GM21723 (cell line): ENCODE measurements around the gene ZFHX2.
A peak's percentile ranks its signal among the peaks of the same experiment; 100 is the strongest.
"Not testable (repeated sequence)": the region's sequence is repeated elsewhere in the genome, so short reads cannot be mapped to it uniquely, and the experiment has no call there.

Experiments used
- ATAC-seq: cut with Tn5 transposase; IDR thresholded peaks from one replicate; pipeline ENCODE4 v1.9.1; 2021; ENCODE audit warnings: mild to moderate bottlenecking, moderate library complexity; ENCODE audit not compliant: unreplicated experiment

The ZFHX2 gene

DNA sequence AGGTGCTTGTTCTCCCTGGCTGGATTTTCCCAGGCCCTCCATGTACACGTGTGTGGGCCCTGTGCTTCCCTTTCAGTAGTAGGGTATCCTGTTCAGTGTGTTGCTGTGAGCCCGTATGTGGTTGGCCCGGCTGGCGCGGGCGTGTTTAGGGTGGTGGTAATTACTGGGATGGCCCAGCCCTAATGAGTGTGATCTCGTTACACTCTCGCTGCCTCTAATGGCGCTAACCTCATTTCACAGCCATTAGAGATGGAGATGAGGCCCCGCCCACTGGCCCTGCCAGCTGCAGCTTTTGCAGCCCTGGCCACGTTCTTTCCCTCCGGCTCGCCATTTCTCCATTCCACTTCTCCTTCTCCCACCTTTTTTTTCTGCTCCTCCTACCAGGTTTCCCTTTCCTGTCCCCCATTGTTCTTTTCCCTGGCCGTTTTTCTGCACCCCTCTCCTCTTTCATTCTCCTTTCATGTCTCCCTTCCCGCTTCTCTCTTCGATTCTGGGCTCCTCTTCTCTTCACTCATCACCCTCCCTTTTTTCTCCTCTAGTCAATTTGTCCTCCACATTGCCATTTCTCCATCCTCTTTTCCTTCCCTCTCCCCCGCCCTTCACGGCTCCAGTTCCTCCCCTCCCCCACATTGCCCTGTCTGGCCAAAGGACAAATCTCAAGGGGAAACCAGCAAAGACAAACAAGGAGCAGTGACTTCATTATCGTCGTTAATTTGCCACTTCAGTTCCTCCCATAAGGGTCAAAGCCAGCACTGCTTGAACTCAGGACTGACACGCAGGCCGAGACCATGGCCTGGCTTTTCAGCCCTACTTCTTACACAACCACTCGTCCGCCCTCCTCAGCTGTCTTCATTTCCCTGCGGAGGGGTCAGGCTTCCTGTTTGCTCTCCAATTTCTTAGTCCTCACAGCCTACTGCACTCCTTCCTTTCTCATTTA, 6.8 kb downstream of the ZFHX2 start:
- no peak for ATAC-seq

DNA sequence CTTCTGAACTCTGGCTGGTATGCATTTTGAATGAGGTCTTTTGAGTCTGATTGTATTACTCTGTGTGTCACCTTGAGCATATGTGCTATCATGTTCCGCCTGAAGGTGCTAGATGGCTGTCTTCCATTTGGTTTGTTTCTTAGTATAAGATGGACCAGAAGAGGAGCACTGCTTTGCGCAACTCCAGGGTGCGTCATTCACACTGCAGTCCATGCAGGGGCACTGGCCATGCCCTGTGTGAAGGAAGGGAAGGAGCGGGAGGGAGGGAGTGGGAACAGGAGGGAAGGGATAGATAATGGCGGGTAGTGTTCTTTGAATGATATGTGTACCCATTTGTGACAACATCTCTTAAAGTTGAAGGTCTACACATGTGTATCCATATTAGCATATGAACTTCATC, 8.2 kb downstream of the ZFHX2 start:
- no peak for ATAC-seq

DNA sequence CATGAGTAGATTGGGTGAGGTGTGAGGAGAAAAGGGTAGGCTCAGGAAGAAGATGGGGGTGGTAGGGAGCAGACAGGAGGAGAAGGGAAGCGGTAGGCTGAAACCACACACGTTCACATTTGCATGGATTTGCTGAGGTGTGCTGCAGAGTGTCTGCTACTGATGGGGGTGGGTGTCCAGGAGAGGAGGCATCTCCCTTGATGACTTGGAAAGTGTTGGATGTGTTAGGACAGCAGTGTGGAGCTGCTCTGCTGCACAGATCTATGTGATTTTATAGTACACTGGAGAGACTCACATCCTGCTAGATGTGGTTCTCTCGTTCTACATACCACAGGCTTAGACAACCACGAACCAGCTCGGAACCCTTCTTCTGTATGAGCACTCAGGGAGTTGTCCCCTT, 9.3 kb downstream of the ZFHX2 start:
- ATAC-seq = no peak

DNA sequence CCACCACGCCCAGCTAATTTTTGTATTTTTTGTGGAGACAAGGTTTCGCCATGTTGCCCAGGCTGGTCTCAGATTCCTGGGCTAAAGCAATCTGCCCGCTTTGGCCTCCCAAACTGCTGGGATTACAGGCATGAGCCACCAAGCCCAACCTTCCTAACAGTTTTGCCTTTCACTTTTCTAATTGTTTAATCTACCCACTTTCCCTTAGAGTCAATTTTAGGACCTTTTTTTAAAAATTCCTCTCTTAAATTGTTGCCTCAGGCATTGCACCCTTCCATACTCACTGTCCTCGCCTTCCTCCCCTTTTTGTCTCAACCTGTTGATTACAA, 11.5 kb downstream of the ZFHX2 start:
- ATAC-seq = no peak

DNA sequence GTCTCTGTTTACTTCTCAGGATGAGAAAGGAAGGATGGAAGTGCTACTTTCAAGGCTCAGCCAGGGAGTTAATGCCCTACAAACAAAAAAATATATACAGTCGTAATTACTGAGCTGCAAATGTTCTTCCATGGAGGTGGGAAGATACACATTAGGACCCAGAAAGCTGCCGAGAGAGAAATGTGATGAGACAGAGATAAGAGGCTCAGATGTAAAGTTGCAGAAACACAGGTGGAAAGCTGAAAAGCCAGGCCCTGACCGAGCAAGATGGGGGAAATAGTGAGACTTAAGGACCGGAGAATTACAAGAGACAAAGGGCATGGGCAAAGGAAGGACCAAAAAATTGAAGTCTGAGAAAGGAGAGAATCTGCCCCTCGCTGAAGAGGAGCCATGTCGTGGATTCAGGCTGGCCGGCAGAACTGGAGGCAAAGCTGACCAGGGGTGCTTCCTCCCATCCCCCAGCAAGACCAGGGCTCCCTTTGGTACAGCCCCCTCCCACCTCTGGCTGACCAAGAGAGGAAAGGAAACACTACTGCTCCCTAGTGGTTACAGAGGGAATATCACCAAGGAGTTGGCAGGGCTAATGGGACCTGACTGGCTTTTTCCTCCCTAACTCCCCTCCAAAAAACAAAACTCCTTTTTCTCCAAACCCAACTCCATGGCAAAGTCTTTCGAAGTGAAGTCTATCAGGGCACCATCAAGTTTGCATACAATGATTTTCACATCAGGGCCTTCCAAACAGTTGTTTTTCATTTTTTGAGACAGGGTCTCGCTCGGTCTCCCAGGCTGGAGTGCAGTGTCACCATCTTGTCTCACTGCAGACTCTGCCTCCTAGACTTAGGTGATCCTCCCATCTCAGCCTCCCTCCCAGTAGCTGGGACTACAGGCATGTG, 12.1 kb downstream of the ZFHX2 start:
- ATAC-seq = peak; percentile 67

DNA sequence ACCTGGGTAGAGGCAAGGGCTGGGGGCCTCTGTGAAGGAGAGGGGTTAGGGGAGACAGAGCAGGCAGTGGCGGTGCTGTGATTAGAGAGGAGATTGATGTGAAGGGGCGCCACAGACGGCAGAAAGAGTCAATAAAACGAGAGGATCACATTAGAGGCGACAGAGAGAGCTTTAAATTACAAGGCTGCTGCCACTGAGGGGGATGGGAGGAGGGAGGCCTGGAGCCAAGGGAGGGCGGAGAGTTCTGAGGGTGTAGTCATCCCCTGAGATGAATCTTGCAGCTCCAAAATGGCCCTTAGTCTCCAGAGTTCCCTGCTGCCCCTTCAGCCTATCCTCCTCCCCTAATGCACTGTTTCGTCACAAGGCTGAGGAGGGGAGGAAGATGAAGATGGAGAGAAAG, 12.8 kb downstream of the ZFHX2 start:
- no peak for ATAC-seq

DNA sequence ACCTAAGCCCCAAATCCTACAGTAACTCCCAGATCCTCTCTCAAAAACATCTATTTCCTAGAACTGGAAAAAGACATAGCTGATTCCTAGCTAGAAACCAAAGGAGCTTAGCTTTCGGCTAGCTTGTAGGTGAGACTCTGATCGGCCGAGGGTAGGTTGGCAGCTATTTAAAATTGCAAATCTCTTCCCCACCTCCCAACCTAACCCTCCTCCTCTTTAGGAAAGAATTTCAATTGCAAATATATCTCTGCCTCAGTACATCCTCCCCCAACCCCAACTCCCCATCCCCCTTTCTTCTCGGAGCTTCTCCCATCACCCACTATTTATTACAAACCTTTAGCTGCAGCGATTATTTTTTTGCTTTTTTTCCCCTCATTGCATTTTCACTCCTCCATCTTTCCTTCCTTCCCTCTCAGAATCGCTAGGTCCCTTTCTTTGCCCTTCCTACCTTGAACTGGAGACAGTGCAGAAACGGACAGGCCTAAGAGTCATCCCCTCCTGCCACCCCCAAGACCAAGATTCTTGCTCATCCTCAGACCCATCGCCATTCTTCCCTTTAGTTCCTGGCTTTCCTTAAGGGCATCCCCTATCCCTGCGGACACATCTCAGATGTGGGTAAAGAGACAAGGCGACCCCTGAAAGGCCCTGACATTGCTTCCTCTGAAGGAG, 13.4 kb downstream of the ZFHX2 start:
- no peak for ATAC-seq

DNA sequence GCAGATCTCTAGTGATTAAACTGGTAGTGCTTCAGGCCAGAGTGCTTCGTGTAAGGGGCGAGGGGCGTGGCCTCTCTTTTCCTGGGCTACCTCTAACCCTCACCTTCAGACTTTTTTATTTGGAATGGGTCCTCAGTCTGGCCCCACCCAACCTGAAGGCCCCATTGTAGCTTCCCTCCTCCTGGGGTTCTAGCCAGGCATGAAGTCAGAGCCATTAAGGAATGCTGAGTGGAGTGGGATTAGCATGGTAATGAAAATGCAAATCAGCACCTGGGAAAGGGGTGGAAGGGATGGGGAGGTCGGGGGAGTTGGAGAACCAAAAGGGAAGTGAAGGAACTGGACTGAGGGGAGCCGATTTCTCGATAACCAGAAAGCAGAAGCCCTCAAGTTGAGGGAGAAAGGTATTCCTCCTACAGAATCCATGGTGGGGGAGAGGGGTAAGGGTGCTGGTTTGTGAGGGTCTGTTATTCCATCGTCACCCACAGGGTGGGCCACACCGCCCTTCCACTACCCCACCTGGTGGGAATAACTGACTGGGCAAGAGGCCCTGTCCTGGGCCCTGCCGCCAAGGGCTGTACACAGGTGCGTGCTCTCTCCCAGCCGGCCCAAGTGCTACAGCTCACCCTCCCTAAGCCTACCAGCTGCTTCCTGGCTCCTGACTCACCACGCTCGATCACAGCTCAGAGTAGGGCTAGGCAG, 14.1 kb downstream of the ZFHX2 start:
- no peak for ATAC-seq

DNA sequence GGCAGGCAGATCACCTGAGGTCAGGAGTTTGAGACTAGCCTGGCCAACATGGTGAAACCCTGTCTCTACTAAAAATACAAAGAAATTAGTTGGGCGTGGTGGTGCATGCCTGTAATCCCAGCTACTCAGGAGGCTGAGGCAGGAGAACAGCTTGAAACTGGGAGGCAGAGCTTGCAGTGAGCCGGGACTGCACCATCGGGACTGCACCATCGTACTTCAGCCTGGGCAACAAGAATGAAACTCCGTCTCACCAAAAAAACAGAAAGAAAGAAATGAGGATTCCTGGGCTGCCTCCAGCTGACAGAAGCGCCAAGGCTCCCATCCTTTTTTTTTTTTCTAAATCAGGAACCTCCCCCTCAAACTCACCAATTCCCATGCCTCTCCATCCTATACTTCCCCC, 14.7 kb downstream of the ZFHX2 start:
- ATAC-seq = not testable (repeated sequence)

DNA sequence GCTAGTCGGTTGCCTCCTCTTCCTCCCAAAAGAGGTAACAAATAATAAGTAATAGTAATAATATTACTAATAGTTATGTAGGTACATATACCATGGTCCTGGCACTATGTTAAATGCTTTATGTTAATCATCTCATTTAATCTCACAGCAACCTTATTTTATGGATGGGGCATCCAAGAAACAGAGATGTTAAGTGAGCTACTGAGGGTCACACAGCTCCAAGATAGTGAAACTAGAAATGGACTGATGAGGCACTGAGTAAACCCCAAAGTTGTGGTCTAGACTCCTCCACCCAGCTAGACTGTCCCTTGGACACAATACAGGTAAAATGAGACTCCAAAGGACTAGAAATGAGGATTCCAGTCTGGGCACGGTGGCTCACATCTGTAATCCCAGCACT, 15.1 kb downstream of the ZFHX2 start:
- no peak for ATAC-seq

DNA sequence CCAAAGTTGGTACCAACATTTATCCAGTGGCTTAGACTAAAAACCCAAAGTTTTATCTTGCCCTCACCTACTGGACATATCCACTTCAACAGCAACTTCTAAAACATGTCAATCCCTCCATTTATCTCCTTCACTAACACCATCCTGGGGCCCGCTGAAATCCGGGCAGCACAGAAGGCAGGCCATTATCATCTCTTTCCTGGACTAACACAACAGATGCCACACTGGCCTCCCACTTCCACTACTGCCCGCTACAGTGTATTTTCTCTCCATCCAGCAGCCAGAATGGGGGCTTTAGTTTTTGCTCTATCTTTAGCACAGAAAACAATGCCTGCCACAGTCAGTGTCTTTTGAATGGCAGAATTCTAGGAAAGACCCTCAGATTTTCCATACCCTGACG, 15.6 kb downstream of the ZFHX2 start:
- ATAC-seq = no peak

DNA sequence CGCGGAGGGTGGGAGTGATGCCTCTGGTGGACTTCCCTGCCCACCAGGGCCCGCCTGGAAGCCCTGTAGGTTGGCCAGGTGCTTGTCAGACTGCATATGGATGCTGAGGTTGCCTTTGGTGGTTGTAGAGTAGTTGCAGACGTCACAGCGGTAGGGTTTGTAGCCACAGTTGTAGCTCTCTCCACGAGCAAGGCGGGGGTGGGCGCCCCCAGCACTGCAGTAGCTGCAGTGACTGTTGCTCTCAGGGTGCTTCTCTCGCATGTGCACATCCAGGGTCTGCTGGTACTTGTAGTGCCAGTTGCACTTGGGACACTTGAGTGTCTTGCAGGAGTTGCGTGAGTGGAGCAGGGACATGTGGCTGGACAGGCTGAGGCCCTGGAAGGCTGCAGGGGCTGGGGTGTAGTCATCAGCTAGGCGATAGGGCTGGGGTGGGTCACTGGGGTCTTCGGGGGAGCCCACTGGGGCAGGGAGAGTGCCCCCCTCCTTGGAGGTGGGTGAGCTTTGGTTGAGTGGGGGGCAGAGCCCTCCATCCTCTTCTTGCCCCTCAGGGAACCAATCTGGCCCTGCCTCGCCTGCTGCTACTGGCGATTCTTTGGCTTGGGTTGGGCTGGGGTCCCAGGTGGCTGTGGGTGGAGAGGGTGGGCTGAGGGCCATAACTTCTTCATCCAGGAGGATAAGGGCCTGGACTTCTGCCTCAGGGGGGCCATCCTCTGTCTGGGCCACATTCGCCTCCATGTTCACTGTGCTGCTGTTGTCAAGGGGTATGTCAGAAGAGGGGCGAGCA, 17.7 kb downstream of the ZFHX2 start:
- no peak for ATAC-seq

DNA sequence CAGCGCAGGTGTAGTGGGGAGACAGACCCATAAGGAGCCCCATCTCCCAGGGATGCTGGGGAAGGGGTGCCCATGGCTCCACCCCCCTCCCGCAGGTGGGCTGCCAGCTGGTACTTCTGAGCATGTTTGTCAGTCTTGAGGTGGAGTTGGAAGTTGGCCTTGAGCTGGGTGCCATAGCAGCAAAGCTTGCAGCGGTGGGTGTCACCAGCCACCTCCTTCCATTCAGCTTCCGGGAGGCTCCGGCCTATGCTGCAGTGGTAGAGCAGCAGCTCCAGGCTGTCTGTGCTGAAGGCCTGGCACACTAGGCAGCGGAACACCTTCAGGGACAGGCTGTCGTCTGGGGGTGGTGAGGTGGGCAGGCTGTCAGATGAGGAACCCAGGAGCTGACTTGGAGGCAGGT, 18.9 kb downstream of the ZFHX2 start:
- ATAC-seq = no peak

DNA sequence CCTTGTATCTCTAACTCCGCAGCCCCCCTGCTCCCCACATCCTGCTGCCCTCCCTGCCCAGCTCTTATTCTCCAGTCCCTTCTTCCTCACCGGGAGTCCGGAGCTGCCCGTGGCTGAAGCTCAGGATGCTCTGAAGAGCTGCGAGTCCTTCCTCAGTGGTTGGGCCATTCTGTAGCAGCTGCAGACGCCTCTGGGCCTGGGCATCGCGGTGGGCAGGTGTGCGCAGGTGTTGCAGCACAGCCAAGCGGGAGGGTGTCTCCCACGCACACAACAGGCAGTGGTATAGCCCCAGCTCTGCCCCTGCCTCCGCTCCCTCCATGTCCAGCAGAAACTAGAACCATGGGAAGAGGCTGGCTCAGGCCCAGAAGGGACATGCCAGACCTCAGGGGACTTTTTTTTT, 20.2 kb downstream of the ZFHX2 start:
- ATAC-seq = no peak

DNA sequence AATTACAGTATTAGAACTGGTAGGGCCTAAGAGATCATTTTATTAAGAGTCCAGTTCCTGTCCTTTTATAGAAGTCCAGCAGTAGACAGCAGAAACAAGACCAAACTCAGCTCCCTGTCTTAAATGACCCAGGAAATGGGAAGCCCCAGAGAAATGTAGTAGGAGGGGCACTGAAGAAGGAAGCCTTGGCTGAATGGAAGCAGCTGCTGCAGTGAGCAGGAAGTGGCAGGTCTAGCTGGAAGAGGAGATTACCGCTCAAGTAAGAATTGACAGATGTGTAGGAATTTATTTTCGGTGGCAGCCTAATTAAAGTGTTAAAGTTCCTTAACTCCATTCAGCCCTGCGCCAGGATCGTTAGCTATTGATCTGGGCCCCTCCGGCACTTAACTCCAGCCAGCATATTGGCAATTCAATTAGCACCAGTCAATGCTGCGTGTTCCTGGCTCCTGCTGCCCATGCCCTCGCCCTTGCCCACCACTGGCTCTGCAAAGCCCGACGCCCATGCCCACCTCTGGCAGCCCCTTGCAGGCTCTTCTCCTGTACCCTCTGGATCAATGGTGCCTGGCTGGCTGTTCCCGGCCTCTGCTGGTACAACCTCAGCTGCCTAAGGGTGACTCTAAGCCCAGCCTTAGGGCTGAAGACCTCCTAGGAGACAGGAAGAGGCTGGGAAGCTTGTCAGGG, 21.1 kb downstream of the ZFHX2 start:
- ATAC-seq = no peak

DNA sequence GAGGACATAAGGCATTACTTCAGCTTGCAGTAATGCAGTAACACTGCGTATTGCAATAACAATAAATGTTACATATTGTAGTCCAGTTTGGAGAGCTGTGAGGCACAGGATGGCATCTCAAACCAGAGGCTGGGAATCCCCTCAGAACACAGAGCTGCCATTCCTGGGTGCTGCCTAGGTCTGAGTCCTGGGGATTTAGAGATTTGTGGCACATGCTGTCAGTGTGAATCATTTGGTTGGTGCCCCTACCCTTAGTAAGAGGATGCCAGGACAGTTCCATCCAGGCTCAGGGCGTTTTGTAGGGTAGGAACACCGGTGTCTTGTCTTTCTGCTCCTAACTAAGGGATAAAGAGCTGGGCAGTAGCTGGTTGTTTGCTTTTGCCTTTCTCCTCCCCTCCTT, 22.5 kb downstream of the ZFHX2 start:
- no peak for ATAC-seq

DNA sequence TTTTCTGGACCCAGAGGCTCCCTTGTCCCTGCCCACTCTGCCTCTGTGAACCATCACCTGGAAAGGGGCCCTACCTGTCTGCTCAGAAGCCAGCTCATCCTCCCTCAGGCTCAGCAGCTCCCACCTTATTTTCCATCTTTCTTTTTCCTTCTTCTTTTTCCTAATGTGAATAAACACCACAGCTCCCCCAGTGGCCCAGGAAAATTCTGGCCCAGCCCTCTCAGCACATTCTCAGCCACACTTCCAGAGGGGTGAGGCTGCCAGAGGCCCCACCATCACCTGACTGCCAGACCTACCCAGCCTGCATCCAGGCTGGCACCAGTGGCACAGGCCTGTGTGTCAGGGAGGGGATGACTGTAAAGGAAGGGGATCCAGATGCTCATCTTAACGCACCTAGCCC, 23.0 kb downstream of the ZFHX2 start:
- ATAC-seq = no peak

DNA sequence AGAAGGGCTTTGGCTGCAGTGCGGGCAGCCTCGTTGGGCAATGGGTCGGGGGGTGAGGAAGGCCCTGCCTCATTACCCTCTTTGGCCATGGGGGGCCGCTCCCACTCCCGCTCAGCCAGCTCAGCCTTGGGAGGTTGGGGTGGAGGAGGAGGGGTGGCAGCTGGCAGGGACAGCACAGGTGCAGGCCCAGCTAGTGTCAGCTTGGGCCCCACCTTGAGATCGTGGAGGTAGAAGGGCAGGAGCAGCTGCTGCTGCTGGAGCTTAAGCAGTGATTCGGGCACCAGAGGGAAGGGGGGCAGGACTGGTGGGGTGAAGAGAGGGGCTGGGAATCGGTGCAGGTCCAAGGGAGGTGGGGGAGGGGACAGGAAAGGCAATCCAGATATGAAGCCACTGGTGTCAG, 26.0 kb downstream of the ZFHX2 start:
- no peak for ATAC-seq

DNA sequence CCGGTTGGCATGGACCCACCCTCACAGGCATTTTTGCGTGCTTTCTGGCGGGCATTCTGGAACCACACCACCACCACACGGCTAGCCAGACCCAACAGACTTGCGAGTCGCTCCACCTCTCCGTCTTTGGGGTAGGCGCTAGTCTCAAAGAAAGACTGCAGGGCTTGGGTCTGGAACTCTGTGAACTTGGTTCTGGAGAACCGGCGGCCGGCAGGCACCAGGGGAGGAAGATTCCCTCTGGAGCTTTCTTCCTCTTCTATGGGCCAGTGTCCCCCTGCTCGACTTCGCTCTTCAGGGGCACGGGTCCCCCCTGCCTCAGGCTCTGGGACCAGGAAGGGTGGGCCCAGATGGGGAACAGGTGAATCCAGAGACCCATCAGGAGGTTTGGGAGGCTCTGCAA, 26.6 kb downstream of the ZFHX2 start:
- no peak for ATAC-seq
